Left ventricle myocardium inferior (tissue), 1 donor: ENCODE results near the gene CREG2. TPM values are rescaled to one million over a fixed set of nuclear protein-coding genes. Genes with fewer than 3 reads are reported as not detected.

Experiments
- DNase-seq: peaks from one replicate; pipeline ENCODE4 v3.0.0-alpha.2; 2020
- H3K27ac ChIP-seq: fragments of 200-600 bp; replicated peaks from 2 replicates; pipeline ENCODE4 v1.8.0; 2021
- H3K27me3 ChIP-seq: fragments of 200-600 bp; 2 replicates; pipeline ENCODE4 v1.8.0; 2021; ENCODE audit warnings: low read depth
- H3K36me3 ChIP-seq: fragments of 200-600 bp; 2 replicates; pipeline ENCODE4 v1.8.0; 2021
- H3K4me1 ChIP-seq: fragments of 200-600 bp; 2 replicates; pipeline ENCODE4 v1.8.0; 2021
- H3K4me3 ChIP-seq: fragments of 200-600 bp; 2 replicates; pipeline ENCODE4 v1.8.0; 2021; ENCODE audit warnings: mild to moderate bottlenecking, moderate library complexity
- H3K9me3 ChIP-seq: fragments of 200-600 bp; replicated peaks from 2 replicates; pipeline ENCODE4 v1.8.0; 2021
- intact Hi-C: fragments of 100-400 bp; cut with micrococcal nuclease; formaldehyde crosslinking; loops from one replicate; pipeline ENCODE4 v1.11.0; 2022
- total RNA-seq: library from RNA; stranded (reverse); fragmentation: NEBNext Ultra II Directional; extraction: Animal tissue kit (Norgen Biotek cat#: 25700); gene quantifications from one replicate; pipeline ENCODE4 v1.2.1, GENCODE V29; 2021
- TF ChIP-seq, protein P1 (sequence below): fragments of 200-600 bp; IDR thresholded peaks from 2 replicates; pipeline ENCODE4 v1.8.0; 2021; ENCODE audit warnings: antibody characterized with exemption, mild to moderate bottlenecking, borderline replicate concordance
- donor health status: DM: no; HTN: yes; CAD: no; lungs with severe emphysema.

CREG2 gene
- total RNA-seq, 1 donor from 2014 or later: not detected

DNA sequence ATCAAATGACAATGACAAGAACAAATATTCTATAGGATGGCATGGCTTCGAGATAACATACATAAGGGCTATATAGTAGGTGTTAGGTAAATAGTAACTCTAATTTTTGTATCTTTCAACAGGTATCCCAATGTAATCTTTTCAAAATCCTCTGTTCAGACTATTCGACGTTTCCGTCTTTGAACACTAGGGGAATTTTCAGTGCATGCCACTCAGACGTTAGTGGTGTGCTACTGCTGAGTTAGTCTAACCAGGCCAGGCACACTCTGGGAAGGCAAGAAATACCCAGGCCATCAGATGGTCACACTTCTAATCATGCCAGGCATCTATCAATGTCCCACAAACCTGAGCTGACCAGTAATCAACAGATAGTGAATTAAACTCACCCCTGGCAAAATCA lies 14.6 kb upstream of the CREG2 start:
- H3K27ac ChIP-seq: no peak overlapping the region
- H3K9me3 ChIP-seq: no peaks in the 10 kb centered on the region
- DNase-seq: no peak
- intact Hi-C loops: no loop called here
- no peak overlapping the region for H3K4me3 ChIP-seq
- TF ChIP-seq, protein P1, sequence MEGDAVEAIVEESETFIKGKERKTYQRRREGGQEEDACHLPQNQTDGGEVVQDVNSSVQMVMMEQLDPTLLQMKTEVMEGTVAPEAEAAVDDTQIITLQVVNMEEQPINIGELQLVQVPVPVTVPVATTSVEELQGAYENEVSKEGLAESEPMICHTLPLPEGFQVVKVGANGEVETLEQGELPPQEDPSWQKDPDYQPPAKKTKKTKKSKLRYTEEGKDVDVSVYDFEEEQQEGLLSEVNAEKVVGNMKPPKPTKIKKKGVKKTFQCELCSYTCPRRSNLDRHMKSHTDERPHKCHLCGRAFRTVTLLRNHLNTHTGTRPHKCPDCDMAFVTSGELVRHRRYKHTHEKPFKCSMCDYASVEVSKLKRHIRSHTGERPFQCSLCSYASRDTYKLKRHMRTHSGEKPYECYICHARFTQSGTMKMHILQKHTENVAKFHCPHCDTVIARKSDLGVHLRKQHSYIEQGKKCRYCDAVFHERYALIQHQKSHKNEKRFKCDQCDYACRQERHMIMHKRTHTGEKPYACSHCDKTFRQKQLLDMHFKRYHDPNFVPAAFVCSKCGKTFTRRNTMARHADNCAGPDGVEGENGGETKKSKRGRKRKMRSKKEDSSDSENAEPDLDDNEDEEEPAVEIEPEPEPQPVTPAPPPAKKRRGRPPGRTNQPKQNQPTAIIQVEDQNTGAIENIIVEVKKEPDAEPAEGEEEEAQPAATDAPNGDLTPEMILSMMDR: no peak
- no peaks in the 10 kb centered on the region for H3K4me1 ChIP-seq
- H3K36me3 ChIP-seq: no peaks in the 10 kb centered on the region
- peaks cover 23% of the 10 kb centered on the region for H3K27me3 ChIP-seq

DNA sequence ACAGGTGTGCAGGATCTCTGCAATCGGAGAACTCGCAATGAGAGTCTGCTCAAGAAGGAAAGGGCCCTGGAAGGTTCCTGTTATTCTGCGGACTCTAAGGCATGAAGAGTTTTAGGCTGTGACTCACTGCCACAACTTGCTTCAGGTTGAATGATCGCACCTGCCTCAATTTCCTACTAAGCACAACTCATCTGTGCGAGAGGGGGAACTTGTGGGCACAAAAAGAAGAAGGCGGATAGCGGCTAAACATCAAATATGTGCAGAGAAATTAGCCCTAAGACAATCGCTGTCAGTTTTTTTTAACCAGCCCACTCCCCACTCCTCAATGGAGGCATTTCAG lies 14.0 kb upstream of the CREG2 start:
- peaks cover 23% of the 10 kb centered on the region for H3K27me3 ChIP-seq
- no peaks in the 10 kb centered on the region for H3K9me3 ChIP-seq
- TF ChIP-seq, protein P1: no peak
- H3K36me3 ChIP-seq: no peaks in the 10 kb centered on the region
- intact Hi-C loops: no loop called here
- H3K27ac ChIP-seq: no peak overlapping the region
- no peaks in the 10 kb centered on the region for H3K4me1 ChIP-seq
- no peak overlapping the region for H3K4me3 ChIP-seq
- DNase-seq: no peak

DNA sequence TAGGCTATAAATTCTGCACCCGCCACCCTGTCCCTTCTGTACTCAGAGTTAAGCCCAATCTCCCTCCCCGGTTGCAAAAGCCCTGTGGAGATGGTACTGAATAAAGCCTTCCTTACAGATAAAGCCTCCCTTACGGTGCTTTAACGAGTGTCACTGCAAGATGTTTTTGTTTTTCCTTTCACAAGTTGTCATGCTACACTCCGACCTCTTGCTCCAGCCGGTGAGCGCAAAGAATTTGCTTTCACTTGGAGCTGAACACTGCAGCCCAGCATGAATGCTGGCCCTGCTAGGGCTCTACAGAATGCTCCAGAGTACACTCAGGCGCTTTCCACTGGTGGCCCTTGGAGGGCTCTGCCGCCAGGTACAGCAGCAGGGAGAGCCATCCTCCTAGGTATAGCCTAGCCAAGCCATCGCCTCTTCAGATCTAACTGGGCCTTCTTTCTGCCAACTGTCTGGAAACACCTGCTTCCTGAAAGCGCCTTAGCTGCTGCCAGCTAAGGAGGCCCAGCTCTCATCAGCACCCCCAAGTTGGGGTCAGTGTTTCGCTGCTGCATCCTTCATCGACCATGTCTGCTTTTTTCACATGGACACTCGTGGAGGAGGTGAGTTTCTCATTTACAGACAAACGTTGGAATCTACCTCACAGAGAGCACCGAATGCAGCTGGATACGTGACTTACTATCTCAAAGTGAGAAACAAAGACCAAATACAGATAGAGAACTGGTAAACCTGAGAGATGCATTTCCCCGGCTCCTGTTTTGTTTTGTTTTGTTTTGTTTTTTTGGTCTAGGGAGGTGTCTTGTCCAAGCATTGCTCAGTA lies 13.4 kb upstream of the CREG2 start:
- no peak for DNase-seq
- no peaks in the 10 kb centered on the region for H3K9me3 ChIP-seq
- TF ChIP-seq, protein P1: no peak
- intact Hi-C loops: no loop called here
- no peaks in the 10 kb centered on the region for H3K4me1 ChIP-seq
- peaks cover 23% of the 10 kb centered on the region for H3K27me3 ChIP-seq
- H3K4me3 ChIP-seq: no peak overlapping the region
- H3K36me3 ChIP-seq: no peaks in the 10 kb centered on the region
- no peak overlapping the region for H3K27ac ChIP-seq

DNA sequence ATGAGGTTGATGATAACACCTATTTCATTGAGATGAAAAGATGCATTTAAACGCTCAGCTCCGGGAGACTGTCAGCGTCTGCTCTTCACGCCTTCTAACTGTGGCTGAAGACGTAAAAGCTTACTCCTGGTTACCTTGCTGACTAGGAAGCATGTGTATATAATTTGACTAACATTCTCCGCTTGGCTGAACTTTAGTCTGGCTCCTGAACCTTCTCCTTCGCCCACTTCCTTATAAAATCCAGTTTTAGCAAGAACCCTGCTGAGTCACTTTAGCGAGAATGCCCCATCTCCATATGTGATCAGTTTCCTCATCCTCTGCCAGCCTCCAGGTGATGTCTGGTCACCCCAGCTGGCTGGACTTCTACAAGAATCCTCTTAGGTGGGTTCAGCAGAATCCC lies 12.7 kb upstream of the CREG2 start:
- H3K9me3 ChIP-seq: no peaks in the 10 kb centered on the region
- H3K27me3 ChIP-seq: peaks cover 23% of the 10 kb centered on the region
- H3K27ac ChIP-seq: no peak overlapping the region
- H3K36me3 ChIP-seq: no peaks in the 10 kb centered on the region
- no peak for DNase-seq
- intact Hi-C loops: no loop called here
- TF ChIP-seq, protein P1: no peak
- no peaks in the 10 kb centered on the region for H3K4me1 ChIP-seq
- H3K4me3 ChIP-seq: no peak overlapping the region

DNA sequence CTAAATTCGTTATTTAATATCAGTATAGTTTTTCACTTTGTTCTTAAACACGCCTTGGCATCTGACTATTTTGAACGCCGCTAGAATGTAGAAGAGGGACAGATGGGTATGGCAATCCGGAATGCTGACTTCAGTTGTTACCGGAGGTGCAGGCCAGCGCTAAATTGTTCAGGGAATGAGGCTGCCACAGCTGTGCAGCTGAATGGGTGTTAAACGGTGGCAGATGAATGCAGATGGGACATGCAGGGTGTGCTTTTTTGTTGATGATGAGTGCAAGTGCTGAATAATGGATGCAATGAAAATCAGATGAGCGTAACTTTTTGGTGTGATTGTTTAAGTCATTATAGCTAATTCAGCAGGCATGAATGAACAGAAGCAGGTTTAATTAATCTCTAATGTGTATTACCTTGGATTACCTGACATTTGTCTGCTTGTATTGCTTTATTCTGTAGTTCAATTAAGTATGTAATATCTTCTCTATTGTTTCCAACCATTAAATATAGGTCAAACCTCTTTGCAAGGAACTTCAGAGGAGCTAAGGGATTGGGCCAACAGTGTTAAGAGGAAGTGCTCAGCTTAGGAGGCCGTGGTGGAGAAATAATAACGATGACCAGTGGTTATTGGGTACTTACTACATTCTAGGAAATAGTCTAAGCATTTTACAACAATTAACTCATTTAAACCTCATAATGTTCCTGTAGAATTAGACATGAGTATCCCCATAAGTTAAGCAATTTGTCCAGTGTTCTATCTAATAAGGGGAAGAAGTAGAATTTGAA lies 11.9 kb upstream of the CREG2 start:
- TF ChIP-seq, protein P1: no peak
- no peak for DNase-seq
- Histone ChIP-seq H3K27ac (no peak overlapping the region), H3K36me3 (no peaks in the 10 kb centered on the region), H3K9me3 (no peaks in the 10 kb centered on the region), H3K4me3 (no peak overlapping the region), H3K4me1 (no peaks in the 10 kb centered on the region), H3K27me3 (peaks cover 23% of the 10 kb centered on the region)
- intact Hi-C loops: no loop called here
